GM18868 (cell line): Measurements from ENCODE around the gene AP3D1.
"Not testable (repeated sequence)": the region's sequence is repeated elsewhere in the genome, so short reads cannot be mapped to it uniquely, and the experiment has no call there.

Experiments
- ATAC-seq: cut with Tn5 transposase; IDR thresholded peaks from one replicate; pipeline ENCODE4 v1.9.1; 2021; ENCODE audit warnings: mild to moderate bottlenecking, moderate library complexity; ENCODE audit not compliant: unreplicated experiment

The AP3D1 gene

GRCh38 chr19:2151339-2152229 lies at the start of gene AP3D1:
Gene AP3D1, minus strand, starts transcription at chr19:2151566. Its CDS starts 232 bp downstream, at chr19:2151334.
- ATAC-seq: peak; percentile 85

GRCh38 chr19:2200624-2201294 lies 49.4 kb upstream of the AP3D1 start:
- not testable (repeated sequence) for ATAC-seq

- ATAC-seq: no peak
Measured at GRCh38 chr19:2199861-2200623, 48.7 kb upstream of the AP3D1 start.

- ATAC-seq: no peak
Measured at GRCh38 chr19:2199215-2199614, 47.8 kb upstream of the AP3D1 start.

- no peak for ATAC-seq
Measured at GRCh38 chr19:2198317-2198716, 47.0 kb upstream of the AP3D1 start.

GRCh38 chr19:2197270-2197669 lies 45.9 kb upstream of the AP3D1 start:
- no peak for ATAC-seq

- ATAC-seq: no peak
Measured at GRCh38 chr19:2195914-2196313, 44.5 kb upstream of the AP3D1 start.

- no peak for ATAC-seq
Measured at GRCh38 chr19:2195361-2195760, 44.0 kb upstream of the AP3D1 start.

- no peak for ATAC-seq
Measured at GRCh38 chr19:2194513-2195078, 43.2 kb upstream of the AP3D1 start.

- no peak for ATAC-seq
Measured at GRCh38 chr19:2193807-2194206, 42.4 kb upstream of the AP3D1 start.

- ATAC-seq: no peak
Measured at GRCh38 chr19:2192862-2193261, 41.5 kb upstream of the AP3D1 start.

GRCh38 chr19:2191456-2192310 lies 40.3 kb upstream of the AP3D1 start:
- ATAC-seq: no peak

- ATAC-seq: no peak
Measured at GRCh38 chr19:2190848-2191455, 39.6 kb upstream of the AP3D1 start.

- no peak for ATAC-seq
Measured at GRCh38 chr19:2189880-2190279, 38.5 kb upstream of the AP3D1 start.

GRCh38 chr19:2188708-2189385 lies 37.5 kb upstream of the AP3D1 start:
- ATAC-seq: no peak

- no peak for ATAC-seq
Measured at GRCh38 chr19:2187159-2187558, 35.8 kb upstream of the AP3D1 start.

- ATAC-seq: no peak
Measured at GRCh38 chr19:2186071-2186846, 34.9 kb upstream of the AP3D1 start.

- ATAC-seq: no peak
Measured at GRCh38 chr19:2185734-2186070, 34.3 kb upstream of the AP3D1 start.
